ENCODE measurements around the gene BTN2A1. TPM values are rescaled to one million over a fixed set of nuclear protein-coding genes. Genes with fewer than 3 reads are reported as not detected.

The BTN2A1 gene
- total RNA-seq, 1 experiment from 2014 or later, result 35.0 TPM

DNA sequence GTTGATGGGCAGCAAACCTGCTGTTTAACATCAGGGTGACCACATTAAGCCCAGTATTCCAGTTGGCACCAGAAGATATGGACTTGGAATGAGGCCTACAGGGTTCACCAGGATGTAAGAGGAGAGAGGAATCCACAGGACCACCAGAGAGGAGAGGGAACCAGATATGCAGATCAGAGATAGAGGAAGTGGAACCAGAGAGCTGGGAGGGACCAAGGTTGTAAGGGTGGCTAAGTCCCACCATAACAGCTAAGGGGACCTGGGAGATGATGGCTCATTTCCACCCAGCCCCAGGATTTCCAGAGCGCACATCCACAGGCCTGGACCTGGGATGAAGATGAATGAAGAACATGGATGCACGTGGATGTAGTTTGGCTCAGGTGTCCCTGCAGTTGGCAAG is 11.1 kb downstream of the BTN2A1 start:
- DNase-seq (ENCODE audit: low read depth), result no peak

DNA sequence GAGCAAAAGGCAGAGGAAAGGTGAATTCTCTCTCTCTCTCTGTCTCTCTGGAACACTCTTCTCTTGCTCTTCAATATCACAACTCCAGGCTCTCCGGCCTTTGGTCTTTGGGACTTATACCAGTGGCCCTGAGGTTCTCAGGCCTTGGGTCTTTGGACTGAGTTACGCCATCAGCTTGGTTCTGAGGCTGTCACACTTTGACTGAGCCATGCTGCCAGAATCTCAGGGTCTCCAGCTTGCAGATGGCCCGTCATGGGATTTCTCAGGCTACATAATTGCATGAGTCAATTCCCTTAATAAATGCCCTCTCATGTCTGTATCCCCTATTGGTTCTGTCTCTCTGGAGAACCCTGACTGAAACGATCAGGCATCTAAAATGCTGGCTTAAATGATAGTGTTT is 12.9 kb downstream of the BTN2A1 start:
- DNase-seq (ENCODE audit: low read depth), result no peak

GRCh38 chr6:26471970-26472369 is 14.2 kb downstream of the BTN2A1 start:
- DNase-seq (ENCODE audit: low read depth), result no peak

- no peak for DNase-seq (ENCODE audit: low read depth)
These were observed 15.0 kb downstream of the BTN2A1 start for GRCh38 chr6:26472549-26473290.

DNA sequence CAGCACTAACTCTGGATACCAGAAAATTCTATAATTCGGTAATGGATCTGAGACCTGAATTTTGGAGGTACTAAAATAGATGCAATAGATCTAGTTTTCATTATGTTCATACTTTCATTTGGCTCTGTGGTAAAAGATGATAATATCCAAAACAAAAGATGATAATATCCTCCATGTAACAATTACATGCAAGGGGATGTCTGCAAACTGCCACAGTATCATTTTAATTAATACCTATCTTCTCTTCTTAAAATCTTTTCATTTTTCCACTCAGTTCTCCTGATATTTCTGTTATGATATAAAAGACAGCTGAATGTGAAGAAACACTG is 15.6 kb downstream of the BTN2A1 start:
- DNase-seq (ENCODE audit: low read depth), result no peak

GRCh38 chr6:26473758-26474438 is 16.1 kb downstream of the BTN2A1 start:
- peak; percentile 99 for DNase-seq (ENCODE audit: low read depth)

GRCh38 chr6:26474439-26474881 is 16.7 kb downstream of the BTN2A1 start:
- no peak for DNase-seq (ENCODE audit: low read depth)

DNA sequence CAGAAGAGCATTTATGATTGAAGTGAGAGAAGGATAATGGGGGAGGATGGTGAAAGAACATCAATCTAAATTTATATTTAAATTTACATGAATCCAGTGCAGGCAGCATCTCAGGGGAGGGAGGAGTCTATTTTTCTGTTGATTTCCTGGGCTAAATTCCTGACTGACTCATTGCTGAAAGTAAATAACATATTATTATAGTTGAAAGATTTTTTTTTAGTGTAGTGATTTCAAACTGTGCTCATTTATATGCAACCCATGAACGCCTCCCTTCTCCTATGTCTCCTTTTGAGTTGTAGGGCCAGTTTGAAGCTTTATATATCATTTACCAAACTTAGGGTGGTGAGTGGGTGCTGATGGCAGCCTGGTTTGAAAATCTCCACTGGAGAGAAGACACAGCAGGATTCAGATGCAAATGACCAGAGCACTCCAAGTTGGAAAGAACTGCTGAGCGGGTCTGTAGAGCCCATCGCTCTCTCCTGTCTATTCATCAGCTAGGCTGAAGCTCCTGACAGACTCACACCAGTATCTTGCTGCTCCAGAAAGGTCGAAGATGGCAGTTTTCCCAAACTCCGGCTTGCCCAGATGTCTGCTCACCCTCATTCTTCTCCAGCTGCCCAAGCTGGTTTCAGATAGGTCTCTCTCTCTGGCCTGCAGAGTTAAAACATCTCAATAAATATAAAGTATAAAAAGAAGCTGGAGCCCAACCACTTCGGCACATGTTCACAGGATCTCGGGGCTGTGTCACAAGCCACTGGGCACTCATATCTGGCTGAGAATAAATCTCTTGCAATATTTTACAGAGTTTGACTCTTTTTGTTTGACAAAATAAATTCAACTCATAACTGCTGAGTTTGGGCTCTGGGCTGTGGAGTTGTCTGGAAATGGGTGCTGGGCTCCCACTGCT is 18.3 kb downstream of the BTN2A1 start:
- DNase-seq (ENCODE audit: low read depth), result peak; percentile 57

DNA sequence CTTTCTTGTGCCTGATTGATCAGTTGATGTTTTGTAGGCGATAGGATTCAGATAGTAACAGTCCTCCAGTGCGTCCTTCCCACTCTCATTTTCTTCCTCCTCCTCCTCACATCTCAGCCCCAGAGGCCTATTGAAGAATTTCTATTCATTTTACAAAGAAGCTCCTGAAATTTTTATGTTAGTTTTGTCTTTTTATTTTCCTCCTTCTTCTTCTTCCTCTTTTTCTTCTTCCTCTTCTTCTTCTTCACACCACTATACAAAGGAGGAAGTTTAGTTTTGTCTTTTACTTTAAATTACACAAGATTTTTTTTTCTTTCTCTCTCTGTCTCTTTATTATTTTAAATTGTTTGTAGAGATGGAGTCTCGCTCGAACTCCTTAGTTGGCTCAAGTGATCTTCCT is 19.1 kb downstream of the BTN2A1 start:
- no peak for DNase-seq (ENCODE audit: low read depth)

- DNase-seq (ENCODE audit: low read depth), result no peak
These were observed 19.7 kb downstream of the BTN2A1 start for GRCh38 chr6:26477426-26477825.

GRCh38 chr6:26478100-26478984 is 20.6 kb downstream of the BTN2A1 start:
- DNase-seq (ENCODE audit: low read depth), result no peak

- DNase-seq (ENCODE audit: low read depth), result no peak
These were observed 21.2 kb downstream of the BTN2A1 start for GRCh38 chr6:26478985-26479278.

GRCh38 chr6:26482338-26482737 is 24.6 kb downstream of the BTN2A1 start:
- no peak for DNase-seq (ENCODE audit: low read depth)

GRCh38 chr6:26483727-26484126 is 26.0 kb downstream of the BTN2A1 start:
- no peak for DNase-seq (ENCODE audit: low read depth)

GRCh38 chr6:26484161-26484560 is 26.4 kb downstream of the BTN2A1 start:
- DNase-seq (ENCODE audit: low read depth), result no peak

GRCh38 chr6:26485112-26485780 is 27.5 kb downstream of the BTN2A1 start:
- no peak for DNase-seq (ENCODE audit: low read depth)

DNA sequence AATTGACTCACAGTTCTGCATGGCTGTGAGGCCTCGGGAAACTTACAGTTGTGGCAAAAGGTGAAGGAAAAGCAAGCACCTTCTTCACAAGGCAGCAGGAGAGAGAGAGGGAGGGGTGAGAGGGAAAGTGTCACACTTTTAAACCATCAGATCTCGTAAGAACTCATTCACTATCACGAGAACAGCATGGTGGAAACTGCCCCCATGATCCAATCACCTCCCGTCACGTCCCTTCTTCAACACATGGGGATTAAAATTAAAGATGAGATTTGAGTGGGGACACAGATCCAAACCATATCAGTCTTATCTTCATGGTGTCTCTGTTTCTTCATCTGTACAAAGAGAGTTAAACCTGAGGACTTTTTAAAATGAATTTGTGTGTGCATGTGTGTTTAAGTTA is 28.6 kb downstream of the BTN2A1 start:
- DNase-seq (ENCODE audit: low read depth), result no peak

DNA sequence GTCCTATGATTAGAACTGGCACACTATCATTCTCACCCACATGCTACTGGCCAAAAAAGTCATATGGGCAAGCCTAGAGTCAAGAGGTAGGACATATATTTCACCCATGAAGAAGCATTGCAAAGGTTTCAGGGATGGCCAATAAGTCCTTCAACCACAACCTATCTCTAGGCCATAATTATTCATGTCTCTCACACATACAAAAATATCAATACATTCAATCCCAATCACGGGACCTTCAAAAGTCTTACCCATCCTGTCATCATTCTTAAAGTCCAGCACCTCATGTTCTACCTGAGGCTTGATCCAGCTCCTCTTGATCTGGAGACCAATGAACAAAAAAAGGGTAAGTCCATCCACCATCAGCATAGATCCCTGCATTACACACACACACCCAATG is 29.7 kb downstream of the BTN2A1 start:
- DNase-seq (ENCODE audit: low read depth), result no peak

- no peak for DNase-seq (ENCODE audit: low read depth)
These were observed 32.5 kb downstream of the BTN2A1 start for GRCh38 chr6:26489996-26490964.

GRCh38 chr6:26491604-26492003 is 33.8 kb downstream of the BTN2A1 start:
- no peak for DNase-seq (ENCODE audit: low read depth)
